ENCODE results near the gene ATP2A3.

The ATP2A3 gene

DNA sequence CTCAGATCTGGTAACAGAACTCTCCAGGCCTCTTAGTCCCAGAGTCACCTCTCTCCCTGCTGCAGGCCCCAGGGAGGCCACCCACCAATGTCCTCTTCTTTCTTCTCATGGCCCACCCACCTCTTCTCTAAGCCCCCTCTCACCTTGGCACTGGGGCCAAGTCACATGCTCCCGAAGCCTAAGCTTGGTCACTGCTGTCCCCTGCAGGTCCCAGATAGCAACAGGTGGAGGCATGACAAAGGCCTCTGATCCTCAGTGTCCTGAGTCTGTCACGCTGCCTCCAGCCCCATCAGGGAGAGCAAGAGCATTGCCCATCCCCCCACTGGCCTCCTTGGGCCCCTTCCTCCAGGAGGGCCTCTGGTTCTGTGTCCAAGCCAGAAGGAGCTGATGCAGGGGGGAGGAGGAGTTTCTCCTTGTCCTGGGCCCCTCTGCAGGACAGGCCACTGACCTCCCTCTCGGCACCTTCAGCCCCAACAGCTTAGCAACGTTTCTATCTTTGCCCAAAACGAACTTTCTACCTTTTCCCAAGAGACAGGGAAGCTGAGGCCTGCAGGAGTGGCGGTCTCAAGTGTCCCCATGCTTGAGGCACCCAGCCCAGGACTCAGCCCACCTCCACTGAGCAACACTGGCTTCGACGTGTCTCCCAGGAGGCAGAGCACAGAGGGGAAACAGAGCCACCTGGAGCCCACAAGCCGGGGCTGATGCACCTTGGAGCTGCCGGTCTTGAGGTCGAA, 56.6 kb downstream of the ATP2A3 start:
- Histone ChIP-seq H3K4me1 (ENCODE audit: control insufficient read depth, insufficient read depth, low read length) (no peaks in the 10 kb centered on the region), H3K27me3 (ENCODE audit: control insufficient read depth in 1 of 2, insufficient read depth in 2 of 2, low read length in 2 of 2) (no peaks in the 10 kb centered on the region), H3K36me3 (ENCODE audit: control insufficient read depth in 2 of 2, insufficient read depth in 2 of 2, low read length in 2 of 2) (no peaks in the 10 kb centered on the region), H3K9ac (ENCODE audit: low read length in 2 of 2) (no peak overlapping the region), H3K27ac (ENCODE audit: low read length) (no peak overlapping the region), H3K9me3 (ENCODE audit: control insufficient read depth in 2 of 2, low read length in 2 of 2) (no peaks in the 10 kb centered on the region), H3K4me3 (ENCODE audit: low read length in 2 of 2) (no peak overlapping the region)

DNA sequence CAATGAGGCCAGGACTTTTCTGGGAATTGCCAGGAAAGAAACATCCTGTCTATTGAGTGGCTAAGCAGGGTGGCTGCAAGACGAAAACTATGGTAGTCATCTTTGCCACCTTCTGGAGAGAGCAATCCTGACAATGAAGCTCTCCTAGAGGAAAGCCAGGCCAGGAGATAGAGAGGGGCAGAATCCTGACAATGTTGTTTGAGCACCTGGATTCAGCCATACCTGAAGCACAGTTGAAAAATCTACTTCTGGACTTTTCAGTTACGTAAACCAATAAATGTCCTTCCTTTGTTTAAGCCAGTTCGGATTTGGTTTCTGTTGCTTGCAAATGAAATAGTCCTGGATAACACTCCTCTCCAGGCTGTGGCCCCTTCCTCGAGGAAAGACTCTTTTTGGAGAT, 57.4 kb downstream of the ATP2A3 start:
- no peak overlapping the region for H3K4me3 ChIP-seq (ENCODE audit: low read length in 2 of 2)
- H3K36me3 ChIP-seq (ENCODE audit: control insufficient read depth in 2 of 2, insufficient read depth in 2 of 2, low read length in 2 of 2), result no peaks in the 10 kb centered on the region
- H3K9ac ChIP-seq (ENCODE audit: low read length in 2 of 2), result no peak overlapping the region
- H3K27ac ChIP-seq (ENCODE audit: low read length), result no peak overlapping the region
- H3K4me1 ChIP-seq (ENCODE audit: control insufficient read depth, insufficient read depth, low read length), result no peaks in the 10 kb centered on the region
- no peaks in the 10 kb centered on the region for H3K27me3 ChIP-seq (ENCODE audit: control insufficient read depth in 1 of 2, insufficient read depth in 2 of 2, low read length in 2 of 2)
- no peaks in the 10 kb centered on the region for H3K9me3 ChIP-seq (ENCODE audit: control insufficient read depth in 2 of 2, low read length in 2 of 2)

DNA sequence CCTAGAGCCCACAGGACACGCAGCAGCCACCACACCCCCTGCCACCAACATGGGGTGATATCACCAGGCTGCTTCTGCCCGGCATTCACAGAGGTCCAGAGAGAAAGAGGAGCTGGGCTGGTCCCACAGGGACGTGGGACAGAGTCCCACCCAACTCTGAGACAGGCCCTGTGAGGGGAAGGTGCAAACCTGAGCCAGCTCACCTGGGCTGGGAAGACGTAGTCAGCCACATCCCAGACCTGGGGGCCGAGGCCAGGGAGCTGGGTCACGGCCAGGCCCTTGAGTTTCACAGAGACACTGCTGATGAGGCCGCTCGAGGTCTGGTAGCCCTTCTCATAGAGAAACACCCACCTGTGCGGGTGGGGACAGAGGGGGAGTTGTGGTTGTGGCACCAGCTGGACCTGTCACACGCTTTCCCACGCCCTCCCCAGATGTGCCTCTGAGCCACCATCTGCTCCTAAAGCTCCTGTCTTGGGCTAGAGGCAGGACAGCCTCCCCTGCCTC, 59.2 kb downstream of the ATP2A3 start:
- Histone ChIP-seq H3K4me1 (ENCODE audit: control insufficient read depth, insufficient read depth, low read length) (no peaks in the 10 kb centered on the region), H3K36me3 (ENCODE audit: control insufficient read depth in 2 of 2, insufficient read depth in 2 of 2, low read length in 2 of 2) (no peaks in the 10 kb centered on the region), H3K4me3 (ENCODE audit: low read length in 2 of 2) (no peak overlapping the region), H3K27me3 (ENCODE audit: control insufficient read depth in 1 of 2, insufficient read depth in 2 of 2, low read length in 2 of 2) (no peaks in the 10 kb centered on the region), H3K9me3 (ENCODE audit: control insufficient read depth in 2 of 2, low read length in 2 of 2) (no peaks in the 10 kb centered on the region), H3K27ac (ENCODE audit: low read length) (no peak overlapping the region), H3K9ac (ENCODE audit: low read length in 2 of 2) (no peak overlapping the region)

DNA sequence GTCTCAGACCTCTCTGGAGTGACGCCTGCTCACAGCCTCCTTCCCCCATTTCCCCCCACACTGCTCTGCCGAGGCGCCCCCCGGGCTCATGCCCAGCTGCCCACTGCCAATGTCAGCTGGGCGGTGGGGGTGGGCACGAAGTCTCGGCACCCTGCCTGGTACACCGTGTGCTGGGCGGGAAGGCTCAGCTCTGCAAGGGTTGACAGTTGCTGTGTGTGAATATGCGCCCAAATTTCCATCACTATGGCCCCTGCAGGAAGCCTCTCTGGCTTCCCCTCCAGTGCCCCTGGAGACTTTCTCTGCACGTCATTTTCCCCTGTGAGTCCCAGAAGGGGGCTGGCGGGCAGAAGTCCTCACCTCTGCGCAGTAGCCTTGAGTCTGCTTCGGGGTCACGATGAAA, 59.7 kb downstream of the ATP2A3 start:
- H3K9ac ChIP-seq (ENCODE audit: low read length in 2 of 2), result no peak overlapping the region
- no peak overlapping the region for H3K4me3 ChIP-seq (ENCODE audit: low read length in 2 of 2)
- H3K9me3 ChIP-seq (ENCODE audit: control insufficient read depth in 2 of 2, low read length in 2 of 2), result no peaks in the 10 kb centered on the region
- H3K36me3 ChIP-seq (ENCODE audit: control insufficient read depth in 2 of 2, insufficient read depth in 2 of 2, low read length in 2 of 2), result no peaks in the 10 kb centered on the region
- H3K27me3 ChIP-seq (ENCODE audit: control insufficient read depth in 1 of 2, insufficient read depth in 2 of 2, low read length in 2 of 2), result no peaks in the 10 kb centered on the region
- H3K27ac ChIP-seq (ENCODE audit: low read length), result no peak overlapping the region
- no peaks in the 10 kb centered on the region for H3K4me1 ChIP-seq (ENCODE audit: control insufficient read depth, insufficient read depth, low read length)

DNA sequence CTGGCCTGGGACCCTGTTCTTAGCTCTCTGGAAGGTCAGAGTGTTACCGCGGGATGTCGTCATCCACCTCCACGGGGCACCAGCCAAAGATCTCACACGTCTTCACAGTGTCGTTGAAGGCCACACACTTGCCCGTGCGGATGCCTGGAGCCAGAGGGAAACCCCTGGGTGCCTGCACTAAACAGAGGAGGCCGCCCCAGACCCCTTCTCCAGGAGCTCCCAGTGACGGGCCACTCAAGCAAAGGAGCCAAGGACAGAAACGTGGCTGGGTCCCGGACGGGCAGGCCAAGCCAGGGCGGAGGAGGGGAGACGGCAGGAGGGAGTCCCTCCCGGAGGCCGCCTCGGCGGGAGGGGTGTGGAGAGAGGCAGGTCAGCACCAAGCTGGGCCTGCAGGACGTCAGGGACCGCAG, 60.4 kb downstream of the ATP2A3 start:
- no peak overlapping the region for H3K27ac ChIP-seq (ENCODE audit: low read length)
- no peaks in the 10 kb centered on the region for H3K27me3 ChIP-seq (ENCODE audit: control insufficient read depth in 1 of 2, insufficient read depth in 2 of 2, low read length in 2 of 2)
- no peak overlapping the region for H3K4me3 ChIP-seq (ENCODE audit: low read length in 2 of 2)
- H3K9ac ChIP-seq (ENCODE audit: low read length in 2 of 2), result no peak overlapping the region
- no peaks in the 10 kb centered on the region for H3K4me1 ChIP-seq (ENCODE audit: control insufficient read depth, insufficient read depth, low read length)
- H3K9me3 ChIP-seq (ENCODE audit: control insufficient read depth in 2 of 2, low read length in 2 of 2), result no peaks in the 10 kb centered on the region
- H3K36me3 ChIP-seq (ENCODE audit: control insufficient read depth in 2 of 2, insufficient read depth in 2 of 2, low read length in 2 of 2), result no peaks in the 10 kb centered on the region

DNA sequence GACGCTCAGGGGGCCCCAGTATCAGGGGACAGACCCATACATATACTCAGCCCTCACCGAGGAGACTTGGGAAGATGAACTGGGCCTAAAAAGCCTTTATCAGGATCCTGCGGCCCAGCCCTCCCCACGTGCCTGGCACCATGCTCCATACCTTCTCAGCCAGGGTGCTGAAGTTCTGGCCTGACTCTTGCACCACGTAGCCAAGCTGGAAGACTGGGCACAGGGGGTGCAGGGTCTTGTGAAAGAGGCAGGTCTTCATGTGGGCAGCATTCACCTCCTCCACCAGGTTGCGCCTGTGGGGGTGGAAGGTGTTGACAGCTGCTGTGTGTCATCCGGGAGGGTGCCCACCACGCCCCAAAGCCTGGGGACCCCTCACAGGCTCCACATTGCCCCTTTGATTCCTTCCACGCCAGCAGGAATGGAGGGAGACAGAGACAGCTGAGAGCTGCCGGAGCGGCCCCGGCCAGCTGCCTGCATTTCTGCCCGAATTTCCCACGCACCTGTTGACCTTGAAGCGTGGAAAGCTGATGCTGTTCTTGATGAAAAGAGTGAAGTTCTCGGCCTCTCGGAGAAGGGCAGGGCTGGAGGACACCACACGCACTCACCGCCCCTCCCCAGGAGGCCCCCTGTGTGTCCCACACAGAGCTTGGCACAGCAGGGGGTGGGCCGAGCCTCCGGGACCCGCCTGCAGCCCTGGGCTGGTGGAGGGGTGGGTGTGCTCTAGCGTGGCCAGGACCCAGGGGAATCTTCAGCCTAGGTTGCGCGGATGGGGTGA, 61.0 kb downstream of the ATP2A3 start:
- no peaks in the 10 kb centered on the region for H3K4me1 ChIP-seq (ENCODE audit: control insufficient read depth, insufficient read depth, low read length)
- no peak overlapping the region for H3K4me3 ChIP-seq (ENCODE audit: low read length in 2 of 2)
- H3K27me3 ChIP-seq (ENCODE audit: control insufficient read depth in 1 of 2, insufficient read depth in 2 of 2, low read length in 2 of 2), result no peaks in the 10 kb centered on the region
- no peak overlapping the region for H3K27ac ChIP-seq (ENCODE audit: low read length)
- H3K9ac ChIP-seq (ENCODE audit: low read length in 2 of 2), result no peak overlapping the region
- H3K9me3 ChIP-seq (ENCODE audit: control insufficient read depth in 2 of 2, low read length in 2 of 2), result no peaks in the 10 kb centered on the region
- no peaks in the 10 kb centered on the region for H3K36me3 ChIP-seq (ENCODE audit: control insufficient read depth in 2 of 2, insufficient read depth in 2 of 2, low read length in 2 of 2)

DNA sequence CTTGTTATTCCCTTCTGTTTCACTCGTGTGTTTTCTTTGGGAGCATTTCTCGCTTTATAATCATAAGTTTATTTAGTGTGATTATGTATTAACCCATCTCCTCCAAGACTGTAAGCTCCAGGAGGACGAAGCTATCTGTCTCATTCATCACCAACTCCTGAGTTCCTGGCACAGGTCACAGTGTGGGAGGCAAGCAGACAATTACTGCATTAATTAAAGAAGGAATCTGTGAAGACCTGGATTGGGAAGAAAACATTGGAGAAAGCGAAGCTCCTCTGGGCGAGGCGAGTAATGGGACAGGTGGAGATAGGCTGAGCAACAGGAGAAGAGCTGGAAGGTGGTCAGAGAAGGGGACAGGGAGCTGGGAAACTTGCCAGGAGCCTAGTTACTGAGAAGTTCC, 63.6 kb downstream of the ATP2A3 start:
- Histone ChIP-seq H3K27me3 (ENCODE audit: control insufficient read depth in 1 of 2, insufficient read depth in 2 of 2, low read length in 2 of 2) (no peaks in the 10 kb centered on the region), H3K4me1 (ENCODE audit: control insufficient read depth, insufficient read depth, low read length) (peaks cover 5% of the 10 kb centered on the region), H3K4me3 (ENCODE audit: low read length in 2 of 2) (no peak overlapping the region)

DNA sequence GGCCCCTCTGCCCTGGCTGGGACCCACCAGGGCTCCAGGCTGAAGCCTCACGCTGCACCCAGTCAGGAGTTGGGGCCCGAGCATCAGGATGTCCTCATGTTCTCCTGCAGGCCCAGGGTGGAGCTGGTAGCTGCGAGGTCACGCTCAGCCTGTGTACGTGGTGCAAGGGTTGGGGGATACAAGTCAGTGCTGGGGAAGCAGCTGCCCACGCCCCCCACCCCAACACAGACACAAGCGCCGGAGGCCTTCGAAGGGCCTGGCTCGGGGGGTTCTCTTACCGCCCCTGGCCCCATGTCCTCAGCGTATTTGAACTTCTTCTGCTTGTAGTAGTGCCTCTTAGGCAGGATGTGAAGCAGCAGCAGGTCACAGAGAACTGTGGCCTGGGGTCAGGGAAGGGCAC, 66.5 kb downstream of the ATP2A3 start:
- no peaks in the 10 kb centered on the region for H3K27me3 ChIP-seq (ENCODE audit: control insufficient read depth in 1 of 2, insufficient read depth in 2 of 2, low read length in 2 of 2)
- no peak overlapping the region for H3K4me3 ChIP-seq (ENCODE audit: low read length in 2 of 2)
- no peak overlapping the region for H3K9ac ChIP-seq (ENCODE audit: low read length in 2 of 2)
- H3K27ac ChIP-seq (ENCODE audit: low read length), result no peak overlapping the region
- no peaks in the 10 kb centered on the region for H3K9me3 ChIP-seq (ENCODE audit: control insufficient read depth in 2 of 2, low read length in 2 of 2)
- peaks cover 16% of the 10 kb centered on the region for H3K4me1 ChIP-seq (ENCODE audit: control insufficient read depth, insufficient read depth, low read length)
- H3K36me3 ChIP-seq (ENCODE audit: control insufficient read depth in 2 of 2, insufficient read depth in 2 of 2, low read length in 2 of 2), result no peaks in the 10 kb centered on the region

More for the DNA sequence above, 63.6 kb downstream of the ATP2A3 start:
- Histone ChIP-seq H3K36me3 (ENCODE audit: control insufficient read depth in 2 of 2, insufficient read depth in 2 of 2, low read length in 2 of 2) (no peaks in the 10 kb centered on the region), H3K27ac (ENCODE audit: low read length) (no peak overlapping the region), H3K9ac (ENCODE audit: low read length in 2 of 2) (no peak overlapping the region), H3K9me3 (ENCODE audit: control insufficient read depth in 2 of 2, low read length in 2 of 2) (no peaks in the 10 kb centered on the region)

DNA sequence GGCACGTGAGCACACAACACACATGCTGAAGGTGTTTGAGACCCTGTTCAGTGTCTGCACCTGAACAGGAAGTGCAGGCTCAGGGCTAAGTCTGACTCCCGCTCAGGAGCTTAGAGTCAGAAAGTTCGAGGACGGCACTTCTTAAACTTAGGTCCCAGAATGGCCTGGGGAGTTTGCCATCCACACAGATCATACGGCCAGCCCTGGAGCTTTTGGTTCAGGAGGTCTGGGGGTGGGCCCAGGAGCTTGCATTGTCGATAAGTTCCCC, 67.3 kb downstream of the ATP2A3 start:
- peaks cover 24% of the 10 kb centered on the region for H3K4me1 ChIP-seq (ENCODE audit: control insufficient read depth, insufficient read depth, low read length)
- H3K27me3 ChIP-seq (ENCODE audit: control insufficient read depth in 1 of 2, insufficient read depth in 2 of 2, low read length in 2 of 2), result no peaks in the 10 kb centered on the region
- H3K36me3 ChIP-seq (ENCODE audit: control insufficient read depth in 2 of 2, insufficient read depth in 2 of 2, low read length in 2 of 2), result no peaks in the 10 kb centered on the region
- no peaks in the 10 kb centered on the region for H3K9me3 ChIP-seq (ENCODE audit: control insufficient read depth in 2 of 2, low read length in 2 of 2)
- H3K4me3 ChIP-seq (ENCODE audit: low read length in 2 of 2), result no peak overlapping the region
- no peak overlapping the region for H3K27ac ChIP-seq (ENCODE audit: low read length)
- no peak overlapping the region for H3K9ac ChIP-seq (ENCODE audit: low read length in 2 of 2)

DNA sequence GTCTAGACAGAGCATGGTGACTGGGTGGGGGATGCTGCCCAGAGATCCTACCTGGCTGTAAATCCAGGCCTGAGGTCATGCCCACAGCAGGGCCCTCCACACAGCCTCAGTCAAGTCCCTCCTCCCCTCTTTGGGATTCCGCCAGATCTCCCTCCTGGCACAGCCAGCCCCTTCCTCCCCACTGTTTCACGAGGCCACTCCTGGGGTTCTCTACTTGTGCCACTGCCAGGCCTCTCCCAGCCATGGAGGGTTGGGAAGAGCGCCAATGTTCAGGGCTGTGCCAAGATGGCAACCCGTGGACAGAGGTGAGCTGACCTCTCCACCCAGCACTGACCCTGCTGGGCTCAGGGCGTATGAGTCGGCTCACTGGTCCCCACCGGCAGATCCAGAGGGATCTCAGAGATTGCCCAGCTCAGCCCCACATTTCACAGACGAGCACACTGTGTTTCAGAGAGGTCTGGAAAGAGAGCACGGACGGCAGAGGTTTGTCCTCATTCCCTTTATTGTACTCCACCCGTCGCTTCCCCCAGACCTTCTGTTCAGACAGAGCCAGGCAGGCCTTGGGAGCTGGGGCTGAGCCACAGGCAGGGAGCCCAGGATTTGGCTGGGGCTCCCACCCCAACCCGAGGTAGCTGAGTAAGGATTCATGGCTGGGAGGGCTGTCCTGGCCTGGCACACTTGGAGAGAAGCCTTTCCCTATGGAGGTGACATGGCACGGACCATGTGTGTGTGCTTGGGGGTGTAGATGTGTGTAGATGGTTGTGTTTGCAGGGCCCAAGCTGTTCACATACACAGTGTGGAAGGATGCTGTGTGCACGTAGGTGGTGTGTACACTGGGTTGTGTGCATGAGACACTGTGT, 67.9 kb downstream of the ATP2A3 start:
- Histone ChIP-seq H3K36me3 (ENCODE audit: control insufficient read depth in 2 of 2, insufficient read depth in 2 of 2, low read length in 2 of 2) (no peaks in the 10 kb centered on the region), H3K27me3 (ENCODE audit: control insufficient read depth in 1 of 2, insufficient read depth in 2 of 2, low read length in 2 of 2) (no peaks in the 10 kb centered on the region), H3K4me1 (ENCODE audit: control insufficient read depth, insufficient read depth, low read length) (peaks cover 29% of the 10 kb centered on the region), H3K4me3 (ENCODE audit: low read length in 2 of 2) (no peak overlapping the region), H3K27ac (ENCODE audit: low read length) (no peak overlapping the region), H3K9me3 (ENCODE audit: control insufficient read depth in 2 of 2, low read length in 2 of 2) (no peaks in the 10 kb centered on the region), H3K9ac (ENCODE audit: low read length in 2 of 2) (no peak overlapping the region)
